ENCODE measurements around the gene ESPNL. TPM values are rescaled to one million over a fixed set of nuclear protein-coding genes. Genes with fewer than 3 reads are reported as not detected.

Gene ESPNL
- total RNA-seq, 1 experiment from 2014 or later, result 1.1 TPM

DNA sequence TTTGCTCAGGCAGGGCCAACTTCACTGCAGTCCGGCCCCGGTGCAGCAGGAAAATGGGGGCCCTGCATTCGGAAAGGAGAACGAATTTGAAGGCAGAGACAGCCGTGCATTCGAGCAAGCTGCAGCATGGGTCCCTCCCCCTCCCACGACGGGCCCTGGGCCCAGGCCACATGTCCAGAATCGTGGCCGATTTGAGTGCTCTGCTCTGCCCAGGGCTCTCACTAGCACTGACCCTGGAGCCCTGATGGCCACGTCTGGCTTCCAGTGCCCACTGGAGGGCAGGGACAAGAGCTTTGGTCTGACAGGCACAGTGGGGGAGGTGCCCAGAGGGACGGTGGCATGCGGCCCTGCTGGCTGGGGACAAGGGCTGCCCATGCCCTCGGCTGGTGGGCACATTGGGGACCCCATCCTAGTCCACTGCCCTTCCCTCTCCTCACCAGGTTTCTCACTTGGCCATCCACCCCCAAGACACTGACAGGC lies 23.9 kb downstream of the ESPNL start:
- Mint-ChIP-seq H3K9me3 (no peaks in the 10 kb centered on the region), H3K27me3 (ENCODE audit: low read depth) (no peaks in the 10 kb centered on the region), H3K27ac (no peak overlapping the region), H3K4me1 (no peaks in the 10 kb centered on the region), H3K36me3 (no peaks in the 10 kb centered on the region), H3K4me3 (no peak overlapping the region)
- POLR2A ChIA-PET, result no interaction called here
- CTCF ChIA-PET, result interaction anchor here (1.0 kb wide), 1 partner anchor 136 kb away, joined by 3 read pairs; no protein-coding TSS in a partner anchor
- DNase-seq (ENCODE audit: low spot score) (no peak), ATAC-seq (no peak)
- TF ChIP-seq ELF4 (CRISPR knock-in tag; IDR thresholded peaks at IDR 0.05; ENCODE audit: low read depth), result no peak
- no peak for TF ChIP-seq ZNF416 (CRISPR knock-in tag; IDR thresholded peaks at IDR 0.05)
- TF ChIP-seq, protein P1, sequence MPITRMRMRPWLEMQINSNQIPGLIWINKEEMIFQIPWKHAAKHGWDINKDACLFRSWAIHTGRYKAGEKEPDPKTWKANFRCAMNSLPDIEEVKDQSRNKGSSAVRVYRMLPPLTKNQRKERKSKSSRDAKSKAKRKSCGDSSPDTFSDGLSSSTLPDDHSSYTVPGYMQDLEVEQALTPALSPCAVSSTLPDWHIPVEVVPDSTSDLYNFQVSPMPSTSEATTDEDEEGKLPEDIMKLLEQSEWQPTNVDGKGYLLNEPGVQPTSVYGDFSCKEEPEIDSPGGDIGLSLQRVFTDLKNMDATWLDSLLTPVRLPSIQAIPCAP (CRISPR knock-in tag; IDR thresholded peaks at IDR 0.05), result no peak
- TF ChIP-seq, protein P2, sequence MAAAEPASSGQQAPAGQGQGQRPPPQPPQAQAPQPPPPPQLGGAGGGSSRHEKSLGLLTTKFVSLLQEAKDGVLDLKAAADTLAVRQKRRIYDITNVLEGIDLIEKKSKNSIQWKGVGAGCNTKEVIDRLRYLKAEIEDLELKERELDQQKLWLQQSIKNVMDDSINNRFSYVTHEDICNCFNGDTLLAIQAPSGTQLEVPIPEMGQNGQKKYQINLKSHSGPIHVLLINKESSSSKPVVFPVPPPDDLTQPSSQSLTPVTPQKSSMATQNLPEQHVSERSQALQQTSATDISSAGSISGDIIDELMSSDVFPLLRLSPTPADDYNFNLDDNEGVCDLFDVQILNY (CRISPR knock-in tag; IDR thresholded peaks at IDR 0.05), result no peak
- no peak for TF ChIP-seq OVOL2 (CRISPR knock-in tag; IDR thresholded peaks at IDR 0.05; ENCODE audit: borderline replicate concordance)
- TF ChIP-seq NR1H2 (CRISPR knock-in tag; IDR thresholded peaks at IDR 0.05), result no peak
- no peak for TF ChIP-seq ATF1 (CRISPR knock-in tag; IDR thresholded peaks at IDR 0.05)
- no peak for TF ChIP-seq GABPB1 (CRISPR knock-in tag; IDR thresholded peaks at IDR 0.05)
- TF ChIP-seq, protein P3, sequence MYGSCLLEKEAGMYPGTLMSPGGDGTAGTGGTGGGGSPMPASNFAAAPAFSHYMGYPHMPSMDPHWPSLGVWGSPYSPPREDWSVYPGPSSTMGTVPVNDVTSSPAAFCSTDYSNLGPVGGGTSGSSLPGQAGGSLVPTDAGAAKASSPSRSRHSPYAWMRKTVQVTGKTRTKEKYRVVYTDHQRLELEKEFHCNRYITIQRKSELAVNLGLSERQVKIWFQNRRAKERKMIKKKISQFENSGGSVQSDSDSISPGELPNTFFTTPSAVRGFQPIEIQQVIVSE (CRISPR knock-in tag; IDR thresholded peaks at IDR 0.05; ENCODE audit: borderline replicate concordance), result no peak
- no peak for TF ChIP-seq IRF2 (CRISPR knock-in tag; IDR thresholded peaks at IDR 0.05; ENCODE audit: borderline replicate concordance, low read depth)
- no peak for TF ChIP-seq SP1 (CRISPR knock-in tag; conservative IDR thresholded peaks at IDR 0.05)
- no peak for TF ChIP-seq RELA (CRISPR knock-in tag; IDR thresholded peaks at IDR 0.05; ENCODE audit: borderline replicate concordance)

DNA sequence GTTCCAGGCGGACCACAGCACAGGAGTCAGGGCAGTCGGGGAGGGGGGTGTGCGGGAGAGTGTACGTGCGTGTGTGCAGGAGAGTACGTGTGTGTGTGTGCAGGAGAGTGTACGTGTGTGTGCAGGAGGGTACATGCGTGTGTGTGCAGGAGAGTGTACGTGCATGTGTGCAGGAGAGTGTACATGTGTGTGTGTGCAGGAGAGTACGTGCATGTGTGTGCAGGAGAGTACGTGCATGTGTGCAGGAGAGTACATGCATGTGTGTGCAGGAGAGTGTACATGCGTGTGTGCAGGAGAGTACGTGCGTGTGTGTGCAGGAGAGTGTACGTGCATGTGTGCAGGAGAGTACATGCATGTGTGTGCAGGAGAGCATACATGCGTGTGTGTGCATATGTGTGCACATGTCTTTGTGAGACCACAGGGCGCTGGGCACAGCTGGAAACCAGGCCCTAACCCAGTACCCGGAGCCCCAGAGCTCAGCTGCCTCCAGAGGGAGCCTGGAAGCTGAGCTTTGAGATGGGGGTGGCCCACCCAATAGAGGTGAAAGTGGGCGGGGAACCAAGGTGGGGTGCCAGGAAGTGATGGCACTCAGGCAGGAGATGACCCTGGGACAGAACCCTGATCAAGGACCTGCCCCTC lies 24.5 kb downstream of the ESPNL start:
- no peak overlapping the region for H3K27ac Mint-ChIP-seq
- POLR2A ChIA-PET, result no interaction called here

More for the DNA sequence above, 24.5 kb downstream of the ESPNL start:
- Mint-ChIP-seq H3K27me3 (ENCODE audit: low read depth) (no peaks in the 10 kb centered on the region), H3K36me3 (no peaks in the 10 kb centered on the region), H3K4me3 (no peak overlapping the region), H3K9me3 (no peaks in the 10 kb centered on the region), H3K4me1 (no peaks in the 10 kb centered on the region)
- ATAC-seq, result no peak
- DNase-seq (ENCODE audit: low spot score), result no peak
- CTCF ChIA-PET, result interaction anchor here (1.0 kb wide), 1 partner anchor 135 kb away, joined by 3 read pairs; no protein-coding TSS in a partner anchor
- TF ChIP-seq NFYB (CRISPR knock-in tag; conservative IDR thresholded peaks at IDR 0.05; ENCODE audit: low read depth), result no peak
- TF ChIP-seq SMAD4 (CRISPR knock-in tag; IDR thresholded peaks at IDR 0.05), result no peak
- TF ChIP-seq, protein P4, sequence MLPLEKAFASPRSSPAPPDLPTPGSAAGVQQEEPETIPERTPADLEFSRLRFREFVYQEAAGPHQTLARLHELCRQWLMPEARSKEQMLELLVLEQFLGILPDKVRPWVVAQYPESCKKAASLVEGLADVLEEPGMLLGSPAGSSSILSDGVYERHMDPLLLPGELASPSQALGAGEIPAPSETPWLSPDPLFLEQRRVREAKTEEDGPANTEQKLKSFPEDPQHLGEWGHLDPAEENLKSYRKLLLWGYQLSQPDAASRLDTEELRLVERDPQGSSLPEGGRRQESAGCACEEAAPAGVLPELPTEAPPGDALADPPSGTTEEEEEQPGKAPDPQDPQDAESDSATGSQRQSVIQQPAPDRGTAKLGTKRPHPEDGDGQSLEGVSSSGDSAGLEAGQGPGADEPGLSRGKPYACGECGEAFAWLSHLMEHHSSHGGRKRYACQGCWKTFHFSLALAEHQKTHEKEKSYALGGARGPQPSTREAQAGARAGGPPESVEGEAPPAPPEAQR (CRISPR knock-in tag; IDR thresholded peaks at IDR 0.05), result no peak
- no peak for TF ChIP-seq SP1 (CRISPR knock-in tag; conservative IDR thresholded peaks at IDR 0.05)
- no peak for TF ChIP-seq ZNF232 (CRISPR knock-in tag; IDR thresholded peaks at IDR 0.05)
- no peak for TF ChIP-seq GABPB1 (CRISPR knock-in tag; IDR thresholded peaks at IDR 0.05)
- no peak for TF ChIP-seq FOXJ3 (CRISPR knock-in tag; IDR thresholded peaks at IDR 0.05; ENCODE audit: borderline replicate concordance)
- TF ChIP-seq, protein P5, sequence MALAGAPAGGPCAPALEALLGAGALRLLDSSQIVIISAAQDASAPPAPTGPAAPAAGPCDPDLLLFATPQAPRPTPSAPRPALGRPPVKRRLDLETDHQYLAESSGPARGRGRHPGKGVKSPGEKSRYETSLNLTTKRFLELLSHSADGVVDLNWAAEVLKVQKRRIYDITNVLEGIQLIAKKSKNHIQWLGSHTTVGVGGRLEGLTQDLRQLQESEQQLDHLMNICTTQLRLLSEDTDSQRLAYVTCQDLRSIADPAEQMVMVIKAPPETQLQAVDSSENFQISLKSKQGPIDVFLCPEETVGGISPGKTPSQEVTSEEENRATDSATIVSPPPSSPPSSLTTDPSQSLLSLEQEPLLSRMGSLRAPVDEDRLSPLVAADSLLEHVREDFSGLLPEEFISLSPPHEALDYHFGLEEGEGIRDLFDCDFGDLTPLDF (CRISPR knock-in tag; IDR thresholded peaks at IDR 0.05), result no peak
- TF ChIP-seq, protein P6, sequence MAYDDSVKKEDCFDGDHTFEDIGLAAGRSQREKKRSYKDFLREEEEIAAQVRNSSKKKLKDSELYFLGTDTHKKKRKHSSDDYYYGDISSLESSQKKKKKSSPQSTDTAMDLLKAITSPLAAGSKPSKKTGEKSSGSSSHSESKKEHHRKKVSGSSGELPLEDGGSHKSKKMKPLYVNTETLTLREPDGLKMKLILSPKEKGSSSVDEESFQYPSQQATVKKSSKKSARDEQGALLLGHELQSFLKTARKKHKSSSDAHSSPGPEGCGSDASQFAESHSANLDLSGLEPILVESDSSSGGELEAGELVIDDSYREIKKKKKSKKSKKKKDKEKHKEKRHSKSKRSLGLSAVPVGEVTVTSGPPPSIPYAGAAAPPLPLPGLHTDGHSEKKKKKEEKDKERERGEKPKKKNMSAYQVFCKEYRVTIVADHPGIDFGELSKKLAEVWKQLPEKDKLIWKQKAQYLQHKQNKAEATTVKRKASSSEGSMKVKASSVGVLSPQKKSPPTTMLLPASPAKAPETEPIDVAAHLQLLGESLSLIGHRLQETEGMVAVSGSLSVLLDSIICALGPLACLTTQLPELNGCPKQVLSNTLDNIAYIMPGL (CRISPR knock-in tag; IDR thresholded peaks at IDR 0.05), result no peak
- TF ChIP-seq, protein P7, sequence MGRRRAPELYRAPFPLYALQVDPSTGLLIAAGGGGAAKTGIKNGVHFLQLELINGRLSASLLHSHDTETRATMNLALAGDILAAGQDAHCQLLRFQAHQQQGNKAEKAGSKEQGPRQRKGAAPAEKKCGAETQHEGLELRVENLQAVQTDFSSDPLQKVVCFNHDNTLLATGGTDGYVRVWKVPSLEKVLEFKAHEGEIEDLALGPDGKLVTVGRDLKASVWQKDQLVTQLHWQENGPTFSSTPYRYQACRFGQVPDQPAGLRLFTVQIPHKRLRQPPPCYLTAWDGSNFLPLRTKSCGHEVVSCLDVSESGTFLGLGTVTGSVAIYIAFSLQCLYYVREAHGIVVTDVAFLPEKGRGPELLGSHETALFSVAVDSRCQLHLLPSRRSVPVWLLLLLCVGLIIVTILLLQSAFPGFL (CRISPR knock-in tag; IDR thresholded peaks at IDR 0.05; ENCODE audit: borderline replicate concordance), result no peak

All from WTC11 (cell line).